Heart left ventricle (tissue), 13 donors: ENCODE results near the gene KATNB1.

Experiments
- POLR2A ChIP-seq, 2 donors: fragments of 450-650 bp; IDR thresholded peaks; one replicate each; pipeline ENCODE4 v1.6.1; 2017; ENCODE audit warnings: antibody characterized with exemption in 2 of 2, mild to moderate bottlenecking in 2 of 2, moderate library complexity in 2 of 2
- TF ChIP-seq, protein P1 (sequence below), 12 donors: fragments of 200-600 bp; sonication (generic) in 4 of 12; IDR thresholded peaks; one replicate each; pipeline versions ENCODE4 v1.5.0 to v1.8.0; 2018 to 2022; ENCODE audit warnings: antibody characterized with exemption in 12 of 12, mild to moderate bottlenecking in 5 of 12
- donor health status: ischemic (EF 13 %, LVEDD 7.1; RV severe dilation, severe dysfunction).
- donor health status: DM: no; HTN: yes; CAD: no.
- donor health status: DM: no; HTN: no; CAD: no.
- donor health status: ischemic (EF 25% LVEDD 6.9; RV normal size, moderate dysfunction).
- donor health status: ischemic (EF 25% LVEDD 5.7; RV mildly dilated, moderate dysfunction).
- donor health status: ischemic (EF 35%, LVEDD 5.7; RV mildly dilated, moderate dysfunction).
- donor health status: nonischemic (EF 11% LVEDD 7.7; RV severe dilation, severe dysfunction).
- donor health status: DM: yes; HTN: yes; CAD: no.
- donor health status: PGD.
- donor health status: ischemic (EF 29% LVEDD 5.4; RV normal size, mild dysfunction).
- donor health status: nonischemic (EF 23%, LVEDD 6.1; RV moderate dilation, normal function).

DNA sequence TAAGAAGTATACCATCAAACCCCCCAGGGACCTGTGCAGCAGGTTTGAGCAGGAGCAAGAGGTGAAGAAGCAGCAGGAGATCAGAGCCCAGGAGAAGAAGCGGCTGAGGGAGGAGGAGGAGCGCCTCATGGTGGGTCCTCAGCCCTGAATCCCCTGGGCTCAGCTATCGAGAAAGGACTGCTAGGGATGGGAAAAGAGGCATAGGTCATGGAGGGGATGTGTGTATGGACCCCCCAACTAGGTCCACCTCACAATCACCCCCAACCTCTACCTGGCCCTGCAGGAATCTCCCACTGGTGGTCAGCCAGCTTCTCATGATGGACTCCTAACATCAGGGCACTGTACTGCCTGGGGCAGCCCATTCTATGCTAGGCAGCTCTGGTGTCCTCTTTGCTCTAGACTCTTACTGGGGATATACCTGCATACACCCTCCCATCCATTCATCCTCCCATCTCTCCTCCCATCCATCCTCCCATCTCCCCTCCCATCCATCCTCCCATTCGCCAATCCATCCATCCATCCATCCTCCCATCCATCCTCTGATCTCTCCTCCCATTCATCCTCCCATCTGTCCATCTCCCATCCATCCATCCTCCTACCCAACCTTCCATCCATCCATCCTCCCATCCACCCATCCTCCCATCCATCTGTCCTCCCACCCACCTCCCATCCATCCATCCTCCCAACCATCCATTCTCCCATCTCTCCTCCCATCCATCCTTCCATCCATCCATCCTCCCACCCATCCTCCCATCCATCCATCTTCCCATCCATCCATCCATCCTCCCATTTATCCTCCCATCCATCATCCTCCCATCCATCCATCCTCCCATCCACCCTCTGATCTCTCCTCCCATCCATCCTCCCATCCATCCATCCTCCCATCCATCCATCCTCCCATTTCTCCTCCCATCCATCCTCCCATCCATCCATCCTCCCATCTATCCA is 30.4 kb upstream of the KATNB1 start:
- TF ChIP-seq, protein P1, sequence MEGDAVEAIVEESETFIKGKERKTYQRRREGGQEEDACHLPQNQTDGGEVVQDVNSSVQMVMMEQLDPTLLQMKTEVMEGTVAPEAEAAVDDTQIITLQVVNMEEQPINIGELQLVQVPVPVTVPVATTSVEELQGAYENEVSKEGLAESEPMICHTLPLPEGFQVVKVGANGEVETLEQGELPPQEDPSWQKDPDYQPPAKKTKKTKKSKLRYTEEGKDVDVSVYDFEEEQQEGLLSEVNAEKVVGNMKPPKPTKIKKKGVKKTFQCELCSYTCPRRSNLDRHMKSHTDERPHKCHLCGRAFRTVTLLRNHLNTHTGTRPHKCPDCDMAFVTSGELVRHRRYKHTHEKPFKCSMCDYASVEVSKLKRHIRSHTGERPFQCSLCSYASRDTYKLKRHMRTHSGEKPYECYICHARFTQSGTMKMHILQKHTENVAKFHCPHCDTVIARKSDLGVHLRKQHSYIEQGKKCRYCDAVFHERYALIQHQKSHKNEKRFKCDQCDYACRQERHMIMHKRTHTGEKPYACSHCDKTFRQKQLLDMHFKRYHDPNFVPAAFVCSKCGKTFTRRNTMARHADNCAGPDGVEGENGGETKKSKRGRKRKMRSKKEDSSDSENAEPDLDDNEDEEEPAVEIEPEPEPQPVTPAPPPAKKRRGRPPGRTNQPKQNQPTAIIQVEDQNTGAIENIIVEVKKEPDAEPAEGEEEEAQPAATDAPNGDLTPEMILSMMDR (IDR thresholded peaks at IDR 0.05), result no peak
- no peak for TF ChIP-seq POLR2A (IDR thresholded peaks at IDR 0.05)
